Neural progenitor cell (in vitro differentiated cells): ENCODE data around the gene TIPRL.

Source experiments
- EZH2 ChIP-seq: fragments of 200-600 bp; sonication (generic); IDR thresholded peaks from 2 replicates; pipeline ENCODE4 v1.6.1; 2017; ENCODE audit warnings: antibody characterized with exemption, mild to moderate bottlenecking, moderate library complexity
- EZH2phosphoT487 ChIP-seq: fragments of 200-600 bp; sonication (generic); IDR thresholded peaks from 2 replicates; pipeline ENCODE4 v1.6.1; 2017; ENCODE audit warnings: antibody characterized with exemption
- TF ChIP-seq, protein P1 (sequence below): fragments of 200-600 bp; sonication (generic); IDR thresholded peaks from 2 replicates; pipeline ENCODE4 v1.5.1; 2017; ENCODE audit warnings: antibody characterized with exemption, mild to moderate bottlenecking

DNA sequence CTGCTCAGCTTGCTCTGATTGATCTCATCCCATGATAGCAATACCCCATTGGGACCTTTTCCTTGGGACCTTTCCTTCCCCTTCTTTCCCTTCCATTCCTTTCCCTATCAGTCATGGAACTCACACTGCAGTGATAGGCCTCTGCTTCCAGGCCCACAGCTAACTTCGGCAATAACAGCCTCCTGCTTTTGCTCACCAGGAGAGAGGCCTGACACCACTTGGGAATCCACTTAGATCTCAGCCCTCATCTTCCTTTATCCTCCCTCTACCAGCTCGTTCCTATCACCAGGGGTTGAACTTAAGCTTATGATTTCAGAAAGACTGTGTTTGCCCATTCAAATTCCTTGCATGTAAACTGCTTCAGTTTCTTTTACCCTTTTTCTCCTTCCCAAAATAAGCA, 11.0 kb upstream of the TIPRL start:
- TF ChIP-seq, protein P1, sequence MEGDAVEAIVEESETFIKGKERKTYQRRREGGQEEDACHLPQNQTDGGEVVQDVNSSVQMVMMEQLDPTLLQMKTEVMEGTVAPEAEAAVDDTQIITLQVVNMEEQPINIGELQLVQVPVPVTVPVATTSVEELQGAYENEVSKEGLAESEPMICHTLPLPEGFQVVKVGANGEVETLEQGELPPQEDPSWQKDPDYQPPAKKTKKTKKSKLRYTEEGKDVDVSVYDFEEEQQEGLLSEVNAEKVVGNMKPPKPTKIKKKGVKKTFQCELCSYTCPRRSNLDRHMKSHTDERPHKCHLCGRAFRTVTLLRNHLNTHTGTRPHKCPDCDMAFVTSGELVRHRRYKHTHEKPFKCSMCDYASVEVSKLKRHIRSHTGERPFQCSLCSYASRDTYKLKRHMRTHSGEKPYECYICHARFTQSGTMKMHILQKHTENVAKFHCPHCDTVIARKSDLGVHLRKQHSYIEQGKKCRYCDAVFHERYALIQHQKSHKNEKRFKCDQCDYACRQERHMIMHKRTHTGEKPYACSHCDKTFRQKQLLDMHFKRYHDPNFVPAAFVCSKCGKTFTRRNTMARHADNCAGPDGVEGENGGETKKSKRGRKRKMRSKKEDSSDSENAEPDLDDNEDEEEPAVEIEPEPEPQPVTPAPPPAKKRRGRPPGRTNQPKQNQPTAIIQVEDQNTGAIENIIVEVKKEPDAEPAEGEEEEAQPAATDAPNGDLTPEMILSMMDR = no peak
- no peak for TF ChIP-seq EZH2
- TF ChIP-seq EZH2phosphoT487 = no peak
